ENCODE data around the gene NTN4.

The NTN4 gene

GRCh38 chr12:95633732-95634465 is 156.7 kb downstream of the NTN4 start:
- no peak for TF ChIP-seq CTCF (IDR thresholded peaks at IDR 0.05)
- no peaks in the 10 kb centered on the region for H3K9me3 Mint-ChIP-seq
- no peak overlapping the region for H3K27ac Mint-ChIP-seq
- no peaks in the 10 kb centered on the region for H3K27me3 Mint-ChIP-seq (ENCODE audit: low read depth, poor library complexity)
- DNase-seq: no peak
- H3K4me1 Mint-ChIP-seq: no peaks in the 10 kb centered on the region
- no peak overlapping the region for H3K4me3 Mint-ChIP-seq
- H3K36me3 Mint-ChIP-seq (ENCODE audit: low read depth): no peaks in the 10 kb centered on the region

- no peak overlapping the region for H3K27ac Mint-ChIP-seq
- H3K27me3 Mint-ChIP-seq (ENCODE audit: low read depth, poor library complexity): no peaks in the 10 kb centered on the region
- H3K4me3 Mint-ChIP-seq: no peak overlapping the region
- H3K4me1 Mint-ChIP-seq: no peaks in the 10 kb centered on the region
- no peaks in the 10 kb centered on the region for H3K36me3 Mint-ChIP-seq (ENCODE audit: low read depth)
- DNase-seq: no peak
- no peak for TF ChIP-seq CTCF (IDR thresholded peaks at IDR 0.05)
- H3K9me3 Mint-ChIP-seq: no peaks in the 10 kb centered on the region
These were observed 157.4 kb downstream of the NTN4 start for GRCh38 chr12:95633049-95633731.

- TF ChIP-seq CTCF (IDR thresholded peaks at IDR 0.05): no peak
- Mint-ChIP-seq H3K36me3 (ENCODE audit: low read depth) (no peaks in the 10 kb centered on the region), H3K4me3 (no peak overlapping the region), H3K9me3 (no peaks in the 10 kb centered on the region), H3K27ac (no peak overlapping the region), H3K4me1 (no peaks in the 10 kb centered on the region), H3K27me3 (ENCODE audit: low read depth, poor library complexity) (no peaks in the 10 kb centered on the region)
- DNase-seq: no peak
These were observed 160.1 kb downstream of the NTN4 start for GRCh38 chr12:95630496-95630895.

GRCh38 chr12:95629392-95629791 is 161.2 kb downstream of the NTN4 start:
- no peaks in the 10 kb centered on the region for H3K27me3 Mint-ChIP-seq (ENCODE audit: low read depth, poor library complexity)
- no peaks in the 10 kb centered on the region for H3K9me3 Mint-ChIP-seq
- no peak overlapping the region for H3K27ac Mint-ChIP-seq
- TF ChIP-seq CTCF (IDR thresholded peaks at IDR 0.05): no peak
- no peaks in the 10 kb centered on the region for H3K4me1 Mint-ChIP-seq
- H3K4me3 Mint-ChIP-seq: no peak overlapping the region
- no peak for DNase-seq
- H3K36me3 Mint-ChIP-seq (ENCODE audit: low read depth): no peaks in the 10 kb centered on the region

GRCh38 chr12:95626854-95627253 is 163.7 kb downstream of the NTN4 start:
- no peaks in the 10 kb centered on the region for H3K9me3 Mint-ChIP-seq
- no peaks in the 10 kb centered on the region for H3K4me1 Mint-ChIP-seq
- DNase-seq: no peak
- H3K36me3 Mint-ChIP-seq (ENCODE audit: low read depth): no peaks in the 10 kb centered on the region
- H3K27me3 Mint-ChIP-seq (ENCODE audit: low read depth, poor library complexity): no peaks in the 10 kb centered on the region
- TF ChIP-seq CTCF (IDR thresholded peaks at IDR 0.05): no peak
- no peak overlapping the region for H3K27ac Mint-ChIP-seq
- H3K4me3 Mint-ChIP-seq: no peak overlapping the region

- Mint-ChIP-seq H3K36me3 (ENCODE audit: low read depth) (no peaks in the 10 kb centered on the region), H3K4me3 (no peak overlapping the region), H3K27ac (no peak overlapping the region), H3K9me3 (no peaks in the 10 kb centered on the region), H3K4me1 (no peaks in the 10 kb centered on the region), H3K27me3 (ENCODE audit: low read depth, poor library complexity) (no peaks in the 10 kb centered on the region)
- DNase-seq: no peak
- TF ChIP-seq CTCF (IDR thresholded peaks at IDR 0.05): no peak
These were observed 165.6 kb downstream of the NTN4 start for GRCh38 chr12:95625012-95625411.
